ENCODE measurements around the gene CYP19A1.

DNA sequence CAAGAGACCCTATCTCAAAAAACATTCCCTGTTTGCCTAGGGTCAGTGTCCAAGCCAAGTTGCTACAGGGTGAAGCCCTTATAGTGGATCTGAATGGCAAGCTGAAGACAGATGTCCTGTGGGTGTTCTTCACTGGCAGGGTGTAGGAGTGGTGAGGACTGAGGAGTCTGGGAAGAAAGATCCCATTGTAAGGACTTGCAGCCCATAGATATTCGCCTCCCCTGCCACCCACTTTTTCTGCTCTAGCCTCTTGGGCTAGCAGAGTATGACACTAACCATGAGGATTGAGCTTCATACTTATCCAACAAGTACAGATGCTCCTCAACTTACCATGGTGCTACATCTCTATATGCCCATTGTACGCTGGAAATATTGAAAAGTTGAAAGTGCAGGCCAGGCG is 13.2 kb downstream of the CYP19A1 start:
- TF ChIP-seq EP300 (IDR thresholded peaks at IDR 0.05) = no peak
- TF ChIP-seq, protein P1, sequence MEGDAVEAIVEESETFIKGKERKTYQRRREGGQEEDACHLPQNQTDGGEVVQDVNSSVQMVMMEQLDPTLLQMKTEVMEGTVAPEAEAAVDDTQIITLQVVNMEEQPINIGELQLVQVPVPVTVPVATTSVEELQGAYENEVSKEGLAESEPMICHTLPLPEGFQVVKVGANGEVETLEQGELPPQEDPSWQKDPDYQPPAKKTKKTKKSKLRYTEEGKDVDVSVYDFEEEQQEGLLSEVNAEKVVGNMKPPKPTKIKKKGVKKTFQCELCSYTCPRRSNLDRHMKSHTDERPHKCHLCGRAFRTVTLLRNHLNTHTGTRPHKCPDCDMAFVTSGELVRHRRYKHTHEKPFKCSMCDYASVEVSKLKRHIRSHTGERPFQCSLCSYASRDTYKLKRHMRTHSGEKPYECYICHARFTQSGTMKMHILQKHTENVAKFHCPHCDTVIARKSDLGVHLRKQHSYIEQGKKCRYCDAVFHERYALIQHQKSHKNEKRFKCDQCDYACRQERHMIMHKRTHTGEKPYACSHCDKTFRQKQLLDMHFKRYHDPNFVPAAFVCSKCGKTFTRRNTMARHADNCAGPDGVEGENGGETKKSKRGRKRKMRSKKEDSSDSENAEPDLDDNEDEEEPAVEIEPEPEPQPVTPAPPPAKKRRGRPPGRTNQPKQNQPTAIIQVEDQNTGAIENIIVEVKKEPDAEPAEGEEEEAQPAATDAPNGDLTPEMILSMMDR (IDR thresholded peaks at IDR 0.05) = no peak
